ENCODE results near the gene ZCCHC14.

ZCCHC14 gene

GRCh38 chr16:87431926-87432325 lies 60.9 kb downstream of the ZCCHC14 start:
- DNase-seq (ENCODE audit: low read depth) = no peak

- no peak for DNase-seq (ENCODE audit: low read depth)
These were observed 66.2 kb downstream of the ZCCHC14 start for GRCh38 chr16:87426423-87427215.

GRCh38 chr16:87425941-87426340 lies 66.9 kb downstream of the ZCCHC14 start:
- no peak for DNase-seq (ENCODE audit: low read depth)

DNA sequence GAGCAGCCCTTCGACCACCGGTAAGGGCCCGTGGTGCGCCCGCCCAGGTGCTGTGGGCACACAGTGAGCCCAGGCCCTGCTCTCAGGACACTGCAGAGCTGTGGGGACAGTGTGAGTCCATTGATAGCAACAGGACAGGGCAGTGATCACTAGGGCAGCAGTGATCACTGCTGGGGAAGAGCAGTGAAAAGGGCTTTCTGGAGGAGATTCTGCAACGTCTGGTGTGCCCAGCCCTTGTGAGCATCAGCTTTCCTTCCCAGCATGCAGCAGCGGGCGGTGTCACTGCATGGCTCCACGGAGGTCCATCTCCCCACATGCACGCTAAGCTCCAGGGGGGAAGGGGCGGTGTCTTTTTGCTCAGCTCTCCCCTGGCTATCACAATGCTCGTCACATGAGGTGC lies 68.6 kb downstream of the ZCCHC14 start:
- no peak for DNase-seq (ENCODE audit: low read depth)

- DNase-seq (ENCODE audit: low read depth) = no peak
These were observed 69.4 kb downstream of the ZCCHC14 start for GRCh38 chr16:87423429-87423828.

DNA sequence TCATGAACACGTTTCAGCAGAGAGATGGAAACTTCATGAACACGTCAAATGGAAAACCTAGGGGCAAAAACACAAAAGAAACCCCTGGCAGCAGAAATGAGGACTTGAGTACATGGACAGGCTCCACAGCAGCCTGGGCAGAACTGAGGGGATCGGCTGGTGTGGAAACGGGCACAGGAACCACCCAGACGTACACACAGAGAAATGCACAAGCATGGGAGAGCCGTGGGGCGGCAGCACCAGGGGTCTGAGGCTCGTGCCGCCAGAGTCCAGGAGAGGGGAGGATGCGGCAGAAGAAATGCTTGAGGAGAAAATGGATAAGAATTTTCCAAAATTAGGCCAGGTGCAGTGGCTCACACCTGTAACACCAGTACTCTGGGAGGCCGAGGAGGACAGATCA lies 70.7 kb downstream of the ZCCHC14 start:
- DNase-seq (ENCODE audit: low read depth) = no peak

- DNase-seq (ENCODE audit: low read depth) = no peak
These were observed 71.6 kb downstream of the ZCCHC14 start for GRCh38 chr16:87421003-87421912.

- DNase-seq (ENCODE audit: low read depth) = no peak
These were observed 72.5 kb downstream of the ZCCHC14 start for GRCh38 chr16:87420026-87421002.

DNA sequence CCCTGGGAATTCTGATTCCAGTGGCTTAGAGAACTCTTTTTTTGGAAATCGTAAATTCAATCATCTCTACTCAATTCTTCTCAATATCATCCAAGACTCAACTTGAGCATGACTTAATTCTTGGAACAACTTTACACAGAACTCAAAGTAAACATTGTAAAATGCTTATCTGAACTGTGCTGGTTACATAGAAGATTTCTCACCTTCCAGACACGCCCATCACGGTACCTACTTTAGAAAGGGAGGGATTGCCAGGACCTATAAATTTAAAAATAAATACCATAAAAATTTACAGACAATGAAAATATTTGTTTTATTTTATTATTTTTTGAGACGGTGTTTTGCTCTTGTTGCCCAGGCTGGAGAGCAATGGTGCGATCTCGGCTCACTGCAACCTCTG lies 74.2 kb downstream of the ZCCHC14 start:
- DNase-seq (ENCODE audit: low read depth) = no peak

DNA sequence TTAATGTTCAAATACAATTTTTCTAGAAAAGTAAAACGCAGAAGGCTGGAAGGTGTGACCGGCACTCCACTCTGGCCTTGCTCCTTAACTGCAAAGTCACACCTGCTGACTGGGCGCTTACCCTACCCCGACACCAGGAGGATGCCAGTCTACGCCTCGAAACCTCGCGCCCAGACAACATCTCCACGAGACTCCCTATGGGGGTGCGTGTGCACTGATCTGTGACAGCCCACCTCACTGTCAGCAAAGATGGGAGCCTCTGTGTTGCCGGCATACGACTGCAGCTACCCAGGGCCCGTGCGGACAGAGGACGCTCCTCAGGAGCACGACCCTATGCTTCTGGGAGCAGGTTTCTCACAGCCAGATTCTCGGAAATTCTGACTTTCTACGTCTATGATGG lies 74.6 kb downstream of the ZCCHC14 start:
- no peak for DNase-seq (ENCODE audit: low read depth)

DNA sequence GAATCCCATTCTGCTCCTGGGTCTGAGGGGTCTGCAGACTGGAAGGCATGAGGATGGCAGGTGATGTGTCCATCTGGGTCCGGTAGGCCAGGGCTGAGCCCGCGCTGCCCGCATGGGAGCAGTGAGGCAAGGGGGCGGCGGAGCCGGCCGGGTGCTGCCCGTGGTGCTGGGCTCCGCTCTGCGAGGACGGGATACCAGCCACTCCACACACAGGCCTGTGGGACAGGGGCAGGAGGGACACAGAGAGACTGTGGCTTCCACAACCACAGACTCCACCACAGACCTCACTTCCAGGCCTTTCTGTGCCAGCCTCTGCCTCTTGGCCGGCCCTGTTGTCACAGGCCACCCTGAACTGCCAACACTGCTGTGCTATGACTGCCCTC lies 75.3 kb downstream of the ZCCHC14 start:
- DNase-seq (ENCODE audit: low read depth) = no peak

DNA sequence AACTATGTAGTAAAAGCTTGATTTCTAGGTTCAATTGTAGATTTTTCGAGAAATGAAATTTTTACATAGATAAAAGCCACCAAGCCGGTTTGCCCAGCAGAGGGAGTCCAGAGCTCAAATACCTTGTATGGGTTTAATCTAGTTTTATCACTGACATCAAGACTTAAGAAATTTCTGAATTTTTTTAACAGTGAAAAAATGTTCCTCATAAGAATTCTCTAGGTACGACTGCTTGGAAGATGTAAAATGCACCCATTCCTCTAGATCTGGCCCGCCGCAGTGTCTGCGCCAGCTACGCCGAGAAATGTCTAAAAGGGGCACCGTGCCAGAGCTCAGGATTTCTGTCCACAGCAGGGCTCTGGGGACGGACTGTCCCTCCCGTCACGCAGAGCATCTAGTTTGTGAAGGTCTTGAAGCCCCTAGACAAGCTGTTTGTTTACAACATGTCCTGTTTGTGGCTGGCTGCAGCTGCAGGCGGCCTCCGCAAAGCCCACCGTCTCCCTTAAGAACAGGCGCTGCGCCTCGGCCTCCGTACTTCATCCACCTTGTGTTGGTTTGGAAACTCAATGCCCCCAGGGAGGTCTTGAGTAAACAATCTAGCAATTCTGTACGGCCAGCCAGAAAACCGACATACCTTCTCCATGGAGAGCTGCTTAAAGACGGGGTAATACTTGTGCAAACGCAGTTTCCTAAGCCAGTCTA lies 75.8 kb downstream of the ZCCHC14 start:
- no peak for DNase-seq (ENCODE audit: low read depth)

- no peak for DNase-seq (ENCODE audit: low read depth)
These were observed 77.4 kb downstream of the ZCCHC14 start for GRCh38 chr16:87415441-87415840.

- no peak for DNase-seq (ENCODE audit: low read depth)
These were observed 78.6 kb downstream of the ZCCHC14 start for GRCh38 chr16:87414251-87414680.

GRCh38 chr16:87412996-87413421 lies 79.8 kb downstream of the ZCCHC14 start:
- DNase-seq (ENCODE audit: low read depth) = no peak

- DNase-seq (ENCODE audit: low read depth) = no peak
These were observed 80.3 kb downstream of the ZCCHC14 start for GRCh38 chr16:87412371-87412995.

- DNase-seq (ENCODE audit: low read depth) = no peak
These were observed 81.2 kb downstream of the ZCCHC14 start for GRCh38 chr16:87411375-87412271.

DNA sequence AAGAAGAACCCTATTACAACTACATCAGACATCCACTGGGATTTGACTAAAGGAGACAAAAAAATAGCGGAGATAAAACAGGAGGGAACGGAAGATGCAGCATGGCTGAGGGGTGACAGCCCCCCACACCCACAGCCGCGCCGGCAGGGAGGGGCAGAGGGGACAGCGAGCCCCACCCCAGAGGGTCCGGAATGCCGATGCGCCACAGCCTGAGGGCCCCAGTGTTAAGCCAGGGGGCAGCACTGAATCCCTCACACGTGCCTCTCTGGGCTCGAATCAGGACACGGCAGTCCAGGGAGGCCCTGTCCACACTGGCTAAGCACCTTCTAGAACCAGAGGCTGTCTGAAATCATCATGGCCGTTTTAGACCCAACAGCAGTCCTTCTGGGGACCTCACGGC lies 81.9 kb downstream of the ZCCHC14 start:
- no peak for DNase-seq (ENCODE audit: low read depth)

- no peak for DNase-seq (ENCODE audit: low read depth)
These were observed 82.3 kb downstream of the ZCCHC14 start for GRCh38 chr16:87410530-87410929.

- no peak for DNase-seq (ENCODE audit: low read depth)
These were observed 83.0 kb downstream of the ZCCHC14 start for GRCh38 chr16:87409781-87410180.

All from stimulated activated CD8-positive, alpha-beta memory T cell treated with anti-CD3 and anti-CD28 coated beads, Interleukin-12 subunit alpha, Interleukin-12 subunit beta, amount 100 ng/mL, for 1 hour (primary cell).